Germinal center (tissue), 1 donor: ENCODE results near the gene MAPK11.
A peak's percentile ranks its signal among the peaks of the same experiment; 100 is the strongest.

Experiments
- DNase-seq: peaks from one replicate; pipeline ENCODE4 v3.0.0; 2012; ENCODE audit warnings: mixed read lengths, low spot score

The MAPK11 gene

DNA sequence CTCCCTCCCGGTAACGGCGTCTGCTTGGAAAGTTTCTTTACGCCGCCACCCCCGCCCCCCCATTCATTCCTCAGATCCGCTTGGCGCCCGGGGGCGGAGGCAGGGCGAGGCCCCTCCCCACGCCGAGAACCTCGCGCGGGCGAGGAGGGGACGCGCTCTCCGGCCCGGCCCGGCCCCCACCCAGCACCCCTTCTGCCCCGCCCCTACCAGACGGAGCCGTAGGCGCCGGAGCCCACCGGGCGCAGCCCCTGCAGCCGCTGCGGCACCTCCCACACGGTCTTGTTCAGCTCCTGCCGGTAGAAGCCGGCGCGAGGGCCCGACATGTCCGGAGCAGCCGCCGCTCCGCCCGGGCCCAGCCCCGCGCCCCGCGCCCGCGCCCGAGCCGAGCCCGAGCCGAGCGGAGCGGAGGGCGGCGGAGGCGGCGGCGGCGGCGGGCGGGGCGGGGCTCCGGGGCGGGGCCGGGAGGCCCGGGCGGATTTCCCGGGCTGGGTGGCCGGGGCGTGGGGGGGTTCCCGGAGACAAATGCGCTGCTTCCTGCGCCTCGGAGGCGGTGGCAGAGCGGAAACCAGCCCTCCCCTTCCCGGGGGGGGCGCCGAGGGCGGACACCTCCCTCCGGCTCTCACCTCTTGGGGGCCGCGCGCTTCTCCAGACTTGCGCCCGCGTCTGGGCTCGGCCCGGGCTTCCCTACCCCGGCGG is at the start of gene MAPK11:
Gene MAPK11, minus strand, starts transcription at position 411 of the 696 bp plus-strand sequence. Its CDS starts 88 bp downstream, at position 323.
- no peak for DNase-seq

DNA sequence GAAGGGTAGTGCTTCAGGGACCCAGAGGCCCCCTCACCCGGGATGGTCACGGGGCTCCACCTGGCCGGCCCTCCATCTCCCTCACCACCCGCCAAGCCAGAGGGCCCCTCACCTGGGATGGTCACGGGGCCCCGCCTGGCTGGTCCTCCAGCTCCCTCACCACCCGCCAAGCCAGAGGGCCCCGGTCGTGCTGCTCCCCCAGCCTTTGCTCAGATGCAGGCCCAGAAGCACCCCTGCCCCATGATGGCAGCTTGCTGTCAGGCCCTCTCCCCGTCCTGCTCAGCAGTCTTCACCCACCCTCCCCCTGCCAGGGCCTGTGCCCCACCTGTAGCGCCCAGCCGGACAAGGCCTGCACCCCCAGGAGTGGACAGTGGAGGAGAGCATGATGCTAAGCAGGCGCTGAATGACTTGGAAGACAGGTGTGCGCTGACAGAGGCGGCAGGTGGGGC is 49.3 kb upstream of the MAPK11 start:
- no peak for DNase-seq

DNA sequence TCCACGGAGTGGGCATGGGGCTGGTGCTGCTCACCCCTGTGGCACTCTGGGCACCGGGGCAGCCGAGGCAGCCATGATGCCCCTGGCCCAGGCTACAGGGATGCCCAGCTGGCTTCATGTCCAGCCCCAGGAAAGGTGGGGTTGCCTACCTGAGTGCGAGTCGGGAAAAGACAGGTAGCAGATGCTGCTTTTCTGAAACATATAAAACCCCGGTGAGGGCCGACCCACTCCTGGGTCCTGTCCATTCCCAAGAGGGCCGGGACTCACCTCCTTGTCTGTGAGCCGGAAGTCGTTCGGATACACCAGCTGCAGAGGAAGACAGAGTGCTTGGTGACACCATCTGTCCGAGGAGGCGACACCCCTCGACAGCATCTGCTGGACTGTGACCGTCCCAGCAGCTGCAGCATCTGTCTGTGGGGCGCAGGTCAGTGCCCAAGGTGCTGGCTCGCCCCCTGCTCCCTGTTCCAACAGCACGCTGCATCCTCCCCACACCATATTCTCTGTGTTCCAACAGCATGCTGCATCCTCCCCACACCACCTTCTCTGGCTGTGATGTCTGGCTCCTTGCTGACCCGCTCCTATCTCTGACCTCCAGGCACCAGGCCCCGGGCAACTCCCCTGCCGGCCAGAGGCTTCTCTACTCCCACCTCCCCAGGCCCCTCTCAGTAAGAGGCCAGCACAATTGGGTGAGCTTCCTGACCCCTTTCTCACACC is 48.7 kb upstream of the MAPK11 start:
- DNase-seq, result no peak

DNA sequence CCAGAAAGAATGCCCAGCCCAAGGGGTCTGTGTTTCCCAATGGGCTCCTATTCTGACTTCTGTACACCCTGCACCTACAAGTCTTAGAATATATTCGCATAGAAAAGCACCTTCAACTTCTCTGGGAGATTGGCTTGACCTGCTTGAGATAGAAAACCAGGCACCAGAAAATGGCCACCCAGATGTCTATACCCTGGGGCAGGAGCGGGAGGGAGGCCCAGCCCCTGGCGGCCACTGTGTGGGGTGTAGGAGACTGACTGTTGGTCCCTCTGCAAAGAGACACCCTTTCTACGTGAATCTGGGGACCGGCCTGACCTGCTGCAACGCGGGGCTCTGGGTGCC is 48.1 kb upstream of the MAPK11 start:
- no peak for DNase-seq

GRCh38 chr22:50317674-50318073 is 47.5 kb upstream of the MAPK11 start:
- DNase-seq, result no peak

- no peak for DNase-seq
These were observed 47.0 kb upstream of the MAPK11 start for GRCh38 chr22:50317178-50317577.

DNA sequence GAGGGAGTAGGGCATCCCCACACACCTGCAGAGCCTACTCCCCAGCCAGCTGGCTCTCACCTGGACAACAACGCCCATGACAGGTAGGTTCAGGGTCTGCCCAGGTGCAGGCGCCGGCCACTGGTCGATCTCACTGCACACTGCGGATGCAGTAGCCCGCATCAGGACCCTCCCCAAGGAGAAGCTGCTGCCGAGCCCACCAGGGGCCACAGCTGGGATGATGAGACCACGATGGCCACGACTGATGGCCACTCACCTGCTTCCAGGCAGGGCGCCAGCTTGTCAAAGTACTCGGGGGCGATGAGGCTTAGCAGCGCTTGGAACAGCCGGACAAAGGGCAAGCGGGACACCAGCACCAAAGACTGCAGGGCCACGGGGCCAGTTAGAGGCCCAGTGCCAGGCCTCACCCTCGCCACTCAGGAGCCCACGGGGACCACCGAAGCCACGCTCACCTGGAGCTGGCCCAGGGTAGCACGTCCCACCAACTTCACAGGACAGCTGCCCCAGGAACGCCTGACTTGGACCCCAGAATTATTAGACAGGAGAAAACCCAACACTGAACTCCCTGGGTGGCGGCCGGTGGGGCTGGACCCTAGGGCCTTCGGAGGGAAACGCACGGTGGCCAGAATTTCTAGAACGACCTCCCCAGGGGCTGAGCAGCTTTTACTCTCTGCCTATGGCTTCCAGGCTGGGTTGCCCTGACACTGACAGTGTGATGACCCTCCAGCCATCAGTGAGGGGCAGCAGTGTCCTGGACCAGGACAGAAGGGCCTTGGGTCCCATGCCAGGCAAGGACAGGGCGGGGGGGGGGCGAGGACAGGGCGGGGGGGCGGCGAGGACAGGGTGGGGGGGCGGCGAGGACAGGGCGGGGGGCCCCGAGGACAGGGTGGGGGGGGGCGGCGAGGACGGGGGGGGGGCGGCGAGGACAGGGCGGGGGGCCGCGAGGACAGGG is 46.2 kb upstream of the MAPK11 start:
- DNase-seq, result no peak

- peak; percentile 27 for DNase-seq
These were observed 45.3 kb upstream of the MAPK11 start for GRCh38 chr22:50315289-50316113.

DNA sequence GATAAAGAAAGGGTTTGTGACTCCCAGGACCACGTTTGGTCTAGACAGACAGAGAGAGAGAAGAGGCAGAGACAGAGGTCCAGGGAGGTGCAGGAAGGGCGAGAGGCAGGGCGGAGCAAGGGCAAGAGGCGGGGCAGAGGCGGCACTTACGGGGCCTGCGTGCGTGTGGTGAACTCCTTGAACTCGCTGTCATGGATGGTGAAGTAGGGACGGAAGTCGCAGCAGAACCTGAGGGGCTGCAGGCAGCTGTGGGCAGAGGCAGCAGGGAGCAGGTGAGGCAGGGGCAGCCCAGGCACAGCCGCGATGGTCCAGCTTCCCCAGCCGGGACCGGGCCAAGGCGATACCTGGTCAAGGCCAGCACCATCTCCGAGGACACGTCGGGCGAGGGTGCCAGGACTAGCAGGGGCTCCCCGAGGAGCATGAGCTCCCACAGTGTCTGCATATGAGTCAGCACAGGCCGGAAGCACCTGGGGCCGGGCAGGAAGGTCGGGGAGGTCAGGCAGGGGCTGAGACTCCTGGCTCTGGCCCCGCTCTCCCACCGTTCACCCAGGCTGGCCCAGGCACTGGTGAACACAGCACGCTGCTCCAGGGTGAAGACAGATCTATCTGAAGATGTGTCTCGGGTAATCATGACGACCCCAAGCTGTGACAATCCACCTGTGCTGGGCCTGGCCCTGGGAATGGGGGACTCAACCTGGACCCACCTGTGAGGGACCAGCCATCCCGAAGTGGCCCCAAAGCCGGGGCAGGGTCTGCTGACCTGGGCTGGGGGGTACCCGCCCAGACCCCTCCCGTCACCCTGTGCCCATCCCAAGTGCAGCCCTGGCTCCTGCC is 44.5 kb upstream of the MAPK11 start:
- peak; percentile 73 for DNase-seq

- DNase-seq, result no peak
These were observed 43.9 kb upstream of the MAPK11 start for GRCh38 chr22:50314081-50314454.

DNA sequence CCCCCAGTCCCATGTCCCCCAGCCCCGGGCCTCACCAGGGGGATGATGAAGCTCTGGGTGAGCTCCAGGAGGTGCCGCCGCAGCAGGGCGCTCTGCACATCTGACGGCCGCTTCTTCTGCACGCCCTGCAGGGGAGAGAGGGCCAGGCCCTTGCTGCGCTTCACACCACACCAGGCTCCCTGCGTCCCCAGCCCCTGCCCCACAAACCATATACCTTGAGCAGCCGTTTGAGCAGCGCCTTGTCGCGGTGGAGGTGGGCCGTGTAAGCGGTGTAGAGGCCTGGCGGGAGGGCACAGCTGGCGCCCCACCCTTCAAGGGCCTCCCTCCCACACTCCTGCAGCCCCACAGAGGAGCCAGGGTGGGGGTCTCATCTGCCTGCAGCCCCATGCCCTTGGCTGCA is 43.4 kb upstream of the MAPK11 start:
- DNase-seq, result no peak

DNA sequence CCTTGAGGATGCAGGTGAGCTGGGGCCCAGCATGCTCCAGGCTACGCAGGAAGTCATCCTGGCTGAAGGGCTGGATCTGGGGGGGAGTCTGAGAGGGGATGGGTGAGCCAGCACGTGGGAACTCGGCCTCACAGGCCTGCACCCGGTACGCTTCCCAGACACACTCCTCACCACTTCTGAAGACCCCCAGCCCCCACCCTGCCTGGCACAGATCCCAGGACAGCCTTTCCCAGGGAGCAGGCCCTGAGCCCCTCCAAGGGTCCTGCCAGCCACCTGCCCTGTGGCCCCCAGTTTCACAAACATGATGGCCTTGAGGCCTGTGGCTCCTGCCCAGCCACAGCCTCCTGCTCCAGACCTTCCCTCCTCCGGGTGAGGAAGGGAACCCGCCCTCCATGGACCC is 42.8 kb upstream of the MAPK11 start:
- no peak for DNase-seq

DNA sequence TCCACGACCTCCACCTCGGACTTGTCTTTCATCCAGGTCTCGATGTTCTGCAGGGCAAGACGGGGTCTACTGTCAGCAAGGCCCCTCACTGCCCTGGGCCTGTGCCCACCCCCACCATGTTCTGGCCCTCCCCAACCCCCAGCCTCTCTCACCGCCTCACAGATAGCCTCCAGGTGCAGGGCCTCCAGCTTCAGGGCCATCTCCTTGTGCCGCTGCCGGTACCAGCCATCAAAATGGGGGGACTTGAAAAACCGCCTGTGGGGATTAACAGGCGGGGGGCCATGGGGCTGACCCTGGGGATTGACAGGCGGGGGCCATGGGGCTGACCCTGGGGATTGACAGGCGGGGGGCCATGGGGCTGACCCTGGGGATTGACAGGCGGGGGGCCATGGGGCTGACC is 42.2 kb upstream of the MAPK11 start:
- DNase-seq, result no peak

DNA sequence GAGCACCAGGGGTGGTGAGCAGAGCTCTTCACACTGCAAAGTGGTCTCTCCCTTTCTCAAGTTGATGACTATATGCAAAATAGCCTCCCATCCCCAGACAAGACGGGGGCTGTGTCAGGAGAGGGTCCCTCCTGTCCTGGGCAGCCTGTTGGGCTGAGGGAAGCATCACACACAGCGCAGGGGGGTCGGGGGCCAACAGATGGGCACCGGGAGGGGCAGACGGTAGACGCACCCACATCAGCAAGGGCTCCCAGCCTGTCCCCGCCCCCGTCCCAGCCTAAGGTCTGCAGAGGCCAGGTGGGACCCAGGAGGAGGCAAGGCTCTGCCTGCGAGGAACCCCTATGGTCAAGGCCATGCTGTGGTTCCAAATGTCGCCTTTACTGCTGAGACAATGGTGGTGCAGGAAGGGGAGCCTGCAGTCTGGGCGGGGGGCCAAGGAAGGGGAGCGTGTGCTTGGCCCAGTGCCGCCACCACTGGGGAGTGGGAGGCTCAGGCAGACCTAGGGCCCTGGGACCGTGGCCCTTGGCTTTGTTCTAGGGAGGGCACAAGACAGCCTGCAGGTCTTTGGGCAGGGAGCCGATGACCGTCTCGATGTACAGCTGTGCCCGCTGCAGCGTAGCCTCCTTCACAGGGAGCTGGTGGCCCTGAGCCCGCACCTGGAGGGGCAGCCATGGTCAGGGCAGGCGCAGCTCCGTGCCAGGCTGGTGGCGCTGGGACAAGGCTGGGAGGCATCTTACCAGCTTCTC is 41.6 kb upstream of the MAPK11 start:
- no peak for DNase-seq

- DNase-seq, result no peak
These were observed 40.8 kb upstream of the MAPK11 start for GRCh38 chr22:50310949-50311444.

GRCh38 chr22:50310031-50310722 is 40.0 kb upstream of the MAPK11 start:
- DNase-seq, result no peak

DNA sequence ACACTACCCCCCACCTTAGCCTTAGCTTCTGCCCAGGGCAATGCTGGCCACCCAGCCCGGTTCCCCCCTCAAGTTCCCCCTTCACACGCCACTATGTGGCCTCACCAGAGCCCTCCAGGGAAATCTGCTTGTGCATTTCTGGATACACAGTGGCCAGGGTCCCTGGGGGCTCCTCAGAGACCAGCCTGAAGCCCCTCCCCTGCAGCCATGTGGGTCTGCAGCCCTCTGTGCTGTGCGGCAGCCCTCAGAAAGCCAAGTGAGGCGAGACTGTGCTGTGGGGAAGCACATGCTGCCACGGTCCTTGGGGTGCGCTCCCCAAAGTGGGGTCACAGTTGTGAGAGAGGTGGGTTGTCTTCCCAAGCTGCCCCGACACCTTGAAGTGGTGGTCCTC is 39.4 kb upstream of the MAPK11 start:
- DNase-seq, result no peak

- DNase-seq, result no peak
These were observed 38.9 kb upstream of the MAPK11 start for GRCh38 chr22:50308986-50309600.

DNA sequence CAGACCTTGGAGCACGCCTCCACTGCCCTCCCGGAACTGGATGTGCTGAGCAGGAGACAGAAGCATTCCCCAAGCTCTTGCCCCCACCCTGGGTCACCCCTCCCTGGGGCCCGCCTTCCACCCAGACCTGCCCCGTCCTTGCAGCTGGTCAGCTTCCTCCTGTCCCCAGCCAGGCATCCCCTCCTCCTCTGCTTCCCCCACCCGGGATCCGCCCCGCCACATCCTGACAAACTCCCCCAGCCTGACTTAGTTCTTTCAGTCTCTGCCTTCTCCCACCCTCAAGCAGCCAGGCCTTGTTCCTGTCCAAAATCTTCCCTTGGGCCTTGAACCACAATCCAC is 38.4 kb upstream of the MAPK11 start:
- DNase-seq, result no peak
